Neural progenitor cell (in vitro differentiated cells): ENCODE results near the gene OTUD5. TPM values are rescaled to one million over a fixed set of nuclear protein-coding genes. Genes with fewer than 3 reads are reported as not detected.

Source experiments
- DNase-seq: peaks from one replicate; pipeline ENCODE4 v3.0.0-alpha.2; 2016; ENCODE audit warnings: low spot score
- H2AFZ ChIP-seq: fragments of 200-600 bp; sonication (generic); replicated peaks from 2 replicates; pipeline ENCODE4 v1.6.1; 2016; ENCODE audit warnings: antibody characterized with exemption
- H3F3A ChIP-seq: fragments of 200-600 bp; sonication (generic); 2 replicates; pipeline ENCODE4 v1.6.1; 2016; ENCODE audit warnings: antibody characterized with exemption, low read depth
- H3K27ac ChIP-seq: fragments of 200-600 bp; sonication (generic); 2 replicates; pipeline ENCODE4 v1.5.1; 2016; ENCODE audit warnings: mild to moderate bottlenecking
- H3K27me3 ChIP-seq: fragments of 200-600 bp; sonication (generic); 2 replicates; pipeline ENCODE4 v1.6.1; 2016; ENCODE audit warnings: mild to moderate bottlenecking, moderate library complexity
- H3K36me3 ChIP-seq: fragments of 200-600 bp; sonication (generic); 2 replicates; pipeline ENCODE4 v1.5.1; 2016
- H3K4me1 ChIP-seq: fragments of 200-600 bp; sonication (generic); 2 replicates; pipeline ENCODE4 v1.6.1; 2016; ENCODE audit warnings: mixed run types
- H3K4me2 ChIP-seq: fragments of 200-600 bp; sonication (generic); 2 replicates; pipeline ENCODE4 v1.6.1; 2016
- H3K4me3 ChIP-seq: fragments of 200-600 bp; sonication (generic); 2 replicates; pipeline ENCODE4 v1.5.1; 2016
- H3K79me2 ChIP-seq: fragments of 200-600 bp; sonication (generic); 2 replicates; pipeline ENCODE4 v1.6.1; 2016; ENCODE audit warnings: low read depth
- H3K9ac ChIP-seq: fragments of 200-600 bp; sonication (generic); 2 replicates; pipeline ENCODE4 v1.6.1; 2016
- H3K9me3 ChIP-seq: fragments of 200-600 bp; sonication (generic); 2 replicates; pipeline ENCODE4 v1.5.1; 2016; ENCODE audit warnings: low read depth
- H4K20me1 ChIP-seq: fragments of 200-600 bp; sonication (generic); 2 replicates; pipeline ENCODE4 v1.6.1; 2016; ENCODE audit warnings: low read depth
- H3K27ac Mint-ChIP-seq: 3 replicates; pipeline ENCODE4 v1.8.0; 2021; ENCODE audit warnings: mixed read lengths
- H3K27me3 Mint-ChIP-seq: 2 replicates; pipeline ENCODE4 v1.8.0; 2022; ENCODE audit warnings: low read depth, mild to moderate bottlenecking, inconsistent platforms, moderate library complexity, mixed read lengths; ENCODE audit not compliant: insufficient read depth
- H3K36me3 Mint-ChIP-seq: 3 replicates; pipeline ENCODE4 v1.8.0; 2021; ENCODE audit warnings: mixed read lengths
- H3K4me1 Mint-ChIP-seq: 3 replicates; pipeline ENCODE4 v1.8.0; 2021; ENCODE audit warnings: mixed read lengths
- H3K4me3 Mint-ChIP-seq: 3 replicates; pipeline ENCODE4 v1.8.0; 2021; ENCODE audit warnings: mild to moderate bottlenecking, moderate library complexity, mixed read lengths
- H3K9me3 Mint-ChIP-seq: 3 replicates; pipeline ENCODE4 v1.8.0; 2020; ENCODE audit warnings: mixed read lengths
- EZH2 ChIP-seq: fragments of 200-600 bp; sonication (generic); IDR thresholded peaks from 2 replicates; pipeline ENCODE4 v1.6.1; 2017; ENCODE audit warnings: antibody characterized with exemption, mild to moderate bottlenecking, moderate library complexity
- EZH2phosphoT487 ChIP-seq: fragments of 200-600 bp; sonication (generic); IDR thresholded peaks from 2 replicates; pipeline ENCODE4 v1.6.1; 2017; ENCODE audit warnings: antibody characterized with exemption
- total RNA-seq: library from RNA; depleted of rRNA; stranded (reverse); fragments of >200 nt; gene quantifications from 2 replicates; pipeline ENCODE4 v1.2.3, GENCODE V29; 2015; ENCODE audit warnings: low replicate concordance
- TF ChIP-seq, protein P1 (sequence below): fragments of 200-600 bp; sonication (generic); IDR thresholded peaks from 2 replicates; pipeline ENCODE4 v1.5.1; 2017; ENCODE audit warnings: antibody characterized with exemption, mild to moderate bottlenecking

Gene OTUD5
- total RNA-seq, 1 donor from 2014 or later = 38.6 TPM

DNA sequence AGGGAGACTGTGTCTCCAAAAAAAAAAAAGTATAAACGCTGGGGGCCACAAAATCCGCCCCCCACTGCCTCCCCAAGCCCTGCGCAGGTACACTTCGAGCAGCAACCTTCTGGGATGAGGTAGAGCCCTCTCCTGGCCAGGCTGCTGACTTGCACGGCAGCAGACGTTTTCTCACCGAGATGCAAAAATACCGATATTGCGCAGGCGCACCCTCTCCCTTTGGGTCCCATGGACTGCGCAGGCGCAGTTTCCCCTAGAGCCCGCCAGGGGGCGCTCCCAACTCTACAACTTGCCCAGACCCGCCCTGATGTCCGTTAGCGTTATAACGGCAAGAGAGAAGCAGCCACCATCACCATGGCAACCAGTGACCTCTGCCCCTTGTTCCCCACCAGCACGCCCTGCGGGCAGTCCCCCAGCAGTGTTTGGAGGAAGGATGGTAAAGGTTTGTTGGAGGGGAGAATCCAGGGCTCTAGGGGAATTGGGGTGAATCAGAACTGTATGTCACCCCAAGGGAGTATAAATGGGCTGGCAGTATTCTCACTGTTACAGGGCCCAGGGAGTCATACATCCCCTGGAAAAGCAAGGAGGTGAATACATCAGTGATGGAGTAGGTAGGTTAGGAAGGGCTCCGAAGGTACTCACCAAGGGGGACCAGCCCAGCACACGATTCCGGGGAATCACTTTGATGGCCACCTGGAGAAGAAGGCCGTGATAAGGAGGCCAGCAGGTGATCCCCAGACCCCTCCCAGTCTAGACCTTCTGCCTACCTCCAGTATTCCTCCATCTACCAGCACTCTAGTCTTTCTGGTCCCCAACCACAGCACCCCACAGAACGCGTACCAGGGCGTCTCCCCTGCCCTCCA lies 40.0 kb downstream of the OTUD5 start:
- H2AFZ ChIP-seq = no peak overlapping the region
- H3K4me1 Mint-ChIP-seq = peaks cover 29% of the 10 kb centered on the region
- H3K27ac ChIP-seq = no peak overlapping the region
- H3F3A ChIP-seq = peaks cover 21% of the 10 kb centered on the region
- no peaks in the 10 kb centered on the region for H3K27me3 ChIP-seq
- peak; percentile 95 for DNase-seq
- H4K20me1 ChIP-seq = peaks cover 19% of the 10 kb centered on the region
- peaks cover 5% of the 10 kb centered on the region for H3K9me3 Mint-ChIP-seq
- no peaks in the 10 kb centered on the region for H3K36me3 ChIP-seq
- H3K27me3 Mint-ChIP-seq = peaks cover 4% of the 10 kb centered on the region
- peak overlapping the region; percentile 69 for H3K27ac Mint-ChIP-seq
- TF ChIP-seq, protein P1, sequence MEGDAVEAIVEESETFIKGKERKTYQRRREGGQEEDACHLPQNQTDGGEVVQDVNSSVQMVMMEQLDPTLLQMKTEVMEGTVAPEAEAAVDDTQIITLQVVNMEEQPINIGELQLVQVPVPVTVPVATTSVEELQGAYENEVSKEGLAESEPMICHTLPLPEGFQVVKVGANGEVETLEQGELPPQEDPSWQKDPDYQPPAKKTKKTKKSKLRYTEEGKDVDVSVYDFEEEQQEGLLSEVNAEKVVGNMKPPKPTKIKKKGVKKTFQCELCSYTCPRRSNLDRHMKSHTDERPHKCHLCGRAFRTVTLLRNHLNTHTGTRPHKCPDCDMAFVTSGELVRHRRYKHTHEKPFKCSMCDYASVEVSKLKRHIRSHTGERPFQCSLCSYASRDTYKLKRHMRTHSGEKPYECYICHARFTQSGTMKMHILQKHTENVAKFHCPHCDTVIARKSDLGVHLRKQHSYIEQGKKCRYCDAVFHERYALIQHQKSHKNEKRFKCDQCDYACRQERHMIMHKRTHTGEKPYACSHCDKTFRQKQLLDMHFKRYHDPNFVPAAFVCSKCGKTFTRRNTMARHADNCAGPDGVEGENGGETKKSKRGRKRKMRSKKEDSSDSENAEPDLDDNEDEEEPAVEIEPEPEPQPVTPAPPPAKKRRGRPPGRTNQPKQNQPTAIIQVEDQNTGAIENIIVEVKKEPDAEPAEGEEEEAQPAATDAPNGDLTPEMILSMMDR = peak; percentile 91
- TF ChIP-seq EZH2 (no peak), EZH2phosphoT487 (no peak)
- no peak overlapping the region for H3K9ac ChIP-seq
- peak overlapping the region; percentile 91 for H3K4me3 Mint-ChIP-seq
- H3K4me3 ChIP-seq = peak overlapping the region; percentile 77
- peaks cover 32% of the 10 kb centered on the region for H3K79me2 ChIP-seq
- peak overlapping the region; percentile 86 for H3K4me2 ChIP-seq
- peaks cover 3% of the 10 kb centered on the region for H3K36me3 Mint-ChIP-seq
- H3K9me3 ChIP-seq = no peaks in the 10 kb centered on the region
- peaks cover 5% of the 10 kb centered on the region for H3K4me1 ChIP-seq

DNA sequence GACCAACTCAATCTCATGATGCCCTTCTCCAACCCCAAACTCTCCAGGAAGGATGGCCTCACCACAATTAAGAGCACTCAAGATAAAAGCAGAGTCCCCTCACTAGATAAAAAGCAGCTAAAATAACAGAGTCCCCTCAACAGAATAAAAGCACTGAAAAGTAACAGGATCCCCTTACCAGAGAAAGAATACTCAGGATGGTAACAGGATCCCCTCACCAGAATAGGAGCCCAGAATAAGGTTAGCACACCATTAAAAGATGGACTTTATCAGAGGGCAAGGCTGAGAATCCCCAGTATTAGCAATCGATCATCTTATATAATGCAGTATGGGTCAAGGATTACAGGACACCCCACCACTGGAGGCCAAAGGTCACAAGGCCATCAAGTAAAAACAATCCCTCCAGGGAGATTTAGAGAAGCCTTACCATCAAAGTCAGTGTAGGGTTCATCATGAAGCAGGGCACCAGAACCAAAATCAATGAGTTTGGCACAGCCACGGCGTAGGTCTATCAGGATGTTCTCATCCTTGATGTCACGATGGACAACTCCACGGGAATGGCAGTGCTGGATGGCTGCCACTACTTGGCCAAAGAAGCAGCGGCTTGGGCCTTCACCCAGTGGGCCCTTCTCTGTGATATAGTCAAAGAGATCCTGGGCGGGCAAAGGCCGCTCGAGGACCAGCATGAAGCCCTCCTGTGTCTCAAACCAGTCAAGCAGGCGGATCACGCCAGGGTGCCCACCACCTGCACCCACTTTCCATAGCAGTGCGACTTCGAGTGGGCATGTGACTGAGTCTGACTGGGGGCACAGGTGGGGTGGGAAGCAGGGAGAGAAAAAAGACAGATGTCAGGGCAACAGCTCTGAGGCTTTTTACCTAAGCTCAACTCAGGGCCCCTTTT lies 42.6 kb downstream of the OTUD5 start:
- Histone ChIP-seq H3K9ac (no peak overlapping the region), H4K20me1 (peaks cover 6% of the 10 kb centered on the region), H3K36me3 (no peaks in the 10 kb centered on the region), H3K9me3 (no peaks in the 10 kb centered on the region), H3K4me3 (no peak overlapping the region), H3K4me1 (peaks cover 5% of the 10 kb centered on the region), H3K27ac (no peak overlapping the region), H3K4me2 (no peak overlapping the region), H3F3A (peaks cover 25% of the 10 kb centered on the region), H3K27me3 (no peaks in the 10 kb centered on the region), H3K79me2 (peaks cover 47% of the 10 kb centered on the region), H2AFZ (no peak overlapping the region)
- Mint-ChIP-seq H3K4me3 (no peak overlapping the region), H3K36me3 (no peaks in the 10 kb centered on the region), H3K9me3 (peaks cover 15% of the 10 kb centered on the region), H3K27me3 (peaks cover 4% of the 10 kb centered on the region), H3K27ac (no peak overlapping the region), H3K4me1 (peaks cover 24% of the 10 kb centered on the region)
- TF ChIP-seq EZH2 = no peak
- TF ChIP-seq EZH2phosphoT487 = no peak
- no peak for DNase-seq

DNA sequence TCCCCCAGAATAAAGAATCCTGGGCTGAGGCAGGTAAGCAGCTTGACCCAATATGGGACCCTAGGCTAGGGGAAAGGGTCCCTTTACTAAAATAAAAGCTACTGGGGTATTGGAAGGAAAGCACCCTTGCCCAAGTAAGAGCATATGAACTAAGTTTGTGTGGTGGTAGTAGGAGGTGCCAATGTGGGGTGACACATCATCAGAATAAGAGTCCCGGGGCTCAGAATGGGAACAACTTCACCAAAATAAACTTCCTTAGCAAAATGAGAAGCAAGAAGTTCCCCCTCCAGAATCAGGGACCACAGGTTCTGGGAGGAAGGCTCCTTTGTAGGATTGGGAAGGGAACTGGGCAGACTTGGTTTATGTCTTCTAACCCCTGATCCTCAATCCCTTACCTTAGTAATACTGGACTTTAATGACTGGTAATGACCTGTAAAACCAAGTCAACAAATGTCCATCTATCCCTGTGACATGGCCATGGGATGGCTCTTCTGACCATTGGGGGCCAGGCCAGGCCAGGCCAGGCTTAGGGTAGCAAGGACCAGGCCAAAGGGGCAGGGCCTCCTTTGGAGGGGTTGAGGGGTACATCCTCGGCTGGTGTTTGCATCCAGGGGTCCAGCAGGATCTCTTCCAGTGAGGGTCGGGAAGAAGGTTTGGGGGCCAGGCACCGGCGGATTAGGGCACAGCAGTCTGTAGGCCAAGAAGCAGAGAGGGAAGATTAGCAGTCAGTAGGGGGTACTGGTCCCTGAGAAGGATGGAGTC lies 43.6 kb downstream of the OTUD5 start:
- H3K27ac ChIP-seq = no peak overlapping the region
- no peaks in the 10 kb centered on the region for H3K9me3 ChIP-seq
- H2AFZ ChIP-seq = no peak overlapping the region
- H3K27me3 ChIP-seq = no peaks in the 10 kb centered on the region
- H3F3A ChIP-seq = peaks cover 20% of the 10 kb centered on the region
- TF ChIP-seq EZH2phosphoT487 (no peak), EZH2 (no peak)
- TF ChIP-seq, protein P1 = no peak
- H3K27ac Mint-ChIP-seq = no peak overlapping the region
- DNase-seq = no peak
- H3K4me2 ChIP-seq = no peak overlapping the region
- peaks cover 5% of the 10 kb centered on the region for H3K4me1 ChIP-seq
- no peaks in the 10 kb centered on the region for H3K36me3 Mint-ChIP-seq
- peaks cover 4% of the 10 kb centered on the region for H3K27me3 Mint-ChIP-seq
- H3K4me3 ChIP-seq = no peak overlapping the region
- H3K79me2 ChIP-seq = peaks cover 47% of the 10 kb centered on the region
- H4K20me1 ChIP-seq = peaks cover 5% of the 10 kb centered on the region
- H3K9me3 Mint-ChIP-seq = peaks cover 16% of the 10 kb centered on the region
- no peak overlapping the region for H3K4me3 Mint-ChIP-seq
- H3K9ac ChIP-seq = no peak overlapping the region
- peaks cover 18% of the 10 kb centered on the region for H3K4me1 Mint-ChIP-seq
- H3K36me3 ChIP-seq = no peaks in the 10 kb centered on the region
